GM13977 (cell line): ENCODE results near the gene WNT2.

Source experiments
- DNase-seq: peaks from one replicate; pipeline ENCODE4 v3.0.0; 2012; ENCODE audit warnings: low spot score
- in situ Hi-C: fragments of 300-500 bp; cut with MboI; formaldehyde crosslinking; loops from one replicate; pipeline ENCODE4 v1.12.0; 2022; ENCODE audit warnings: low sequenced_read_pairs, low pct_unique_long_range_greater_than_20kb, mixed read lengths, inconsistent platforms; ENCODE audit not compliant: unreplicated experiment
- TF ChIP-seq, protein P1 (sequence below): IDR thresholded peaks from 2 replicates; pipeline ENCODE4 v1.5.1; 2012; ENCODE audit warnings: mild to moderate bottlenecking, control low read depth; ENCODE audit not compliant: insufficient read depth; ENCODE audit errors: extremely low read depth, missing control alignments

WNT2 gene

DNA sequence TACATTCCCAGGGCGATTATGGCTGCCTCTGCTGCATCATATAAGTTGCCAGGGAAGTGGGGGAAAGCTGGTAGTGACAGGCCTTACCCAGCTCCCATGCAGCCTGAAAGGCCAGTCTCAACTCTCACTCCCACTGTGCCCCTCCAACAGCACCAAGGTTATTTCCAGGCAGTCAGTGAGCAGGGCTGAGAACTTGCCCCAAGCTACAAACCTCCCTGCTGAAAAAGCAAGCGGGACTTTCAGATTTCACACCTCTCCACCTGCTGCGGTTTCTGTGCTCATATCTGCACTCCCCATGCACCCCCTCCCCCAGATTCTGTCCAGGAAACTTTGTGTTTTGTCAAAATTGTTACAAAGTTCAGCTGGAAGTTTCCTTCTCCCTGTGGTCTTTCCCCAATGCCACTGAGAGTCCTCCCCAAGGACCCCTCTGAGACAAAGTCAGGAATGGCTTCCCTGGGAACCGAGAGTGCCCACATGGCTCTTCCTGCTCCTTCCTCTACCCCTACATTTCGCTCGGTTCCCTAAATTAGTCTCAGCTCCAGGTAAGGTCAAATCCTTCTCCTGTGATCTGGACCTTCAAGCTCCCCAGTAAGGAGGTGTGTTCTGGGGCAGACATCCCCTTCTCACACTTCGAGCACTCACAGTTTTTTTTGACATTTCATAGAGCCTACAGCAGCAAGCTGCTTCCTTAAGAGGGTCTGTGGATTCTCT is 25.3 kb upstream of the WNT2 start:
- DNase-seq = no peak
- in situ Hi-C loops = no loop called here
- TF ChIP-seq, protein P1, sequence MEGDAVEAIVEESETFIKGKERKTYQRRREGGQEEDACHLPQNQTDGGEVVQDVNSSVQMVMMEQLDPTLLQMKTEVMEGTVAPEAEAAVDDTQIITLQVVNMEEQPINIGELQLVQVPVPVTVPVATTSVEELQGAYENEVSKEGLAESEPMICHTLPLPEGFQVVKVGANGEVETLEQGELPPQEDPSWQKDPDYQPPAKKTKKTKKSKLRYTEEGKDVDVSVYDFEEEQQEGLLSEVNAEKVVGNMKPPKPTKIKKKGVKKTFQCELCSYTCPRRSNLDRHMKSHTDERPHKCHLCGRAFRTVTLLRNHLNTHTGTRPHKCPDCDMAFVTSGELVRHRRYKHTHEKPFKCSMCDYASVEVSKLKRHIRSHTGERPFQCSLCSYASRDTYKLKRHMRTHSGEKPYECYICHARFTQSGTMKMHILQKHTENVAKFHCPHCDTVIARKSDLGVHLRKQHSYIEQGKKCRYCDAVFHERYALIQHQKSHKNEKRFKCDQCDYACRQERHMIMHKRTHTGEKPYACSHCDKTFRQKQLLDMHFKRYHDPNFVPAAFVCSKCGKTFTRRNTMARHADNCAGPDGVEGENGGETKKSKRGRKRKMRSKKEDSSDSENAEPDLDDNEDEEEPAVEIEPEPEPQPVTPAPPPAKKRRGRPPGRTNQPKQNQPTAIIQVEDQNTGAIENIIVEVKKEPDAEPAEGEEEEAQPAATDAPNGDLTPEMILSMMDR = no peak

- in situ Hi-C loops = no loop called here
- TF ChIP-seq, protein P1 = no peak
- no peak for DNase-seq
Measured at GRCh38 chr7:117347480-117347879, 24.6 kb upstream of the WNT2 start.

DNA sequence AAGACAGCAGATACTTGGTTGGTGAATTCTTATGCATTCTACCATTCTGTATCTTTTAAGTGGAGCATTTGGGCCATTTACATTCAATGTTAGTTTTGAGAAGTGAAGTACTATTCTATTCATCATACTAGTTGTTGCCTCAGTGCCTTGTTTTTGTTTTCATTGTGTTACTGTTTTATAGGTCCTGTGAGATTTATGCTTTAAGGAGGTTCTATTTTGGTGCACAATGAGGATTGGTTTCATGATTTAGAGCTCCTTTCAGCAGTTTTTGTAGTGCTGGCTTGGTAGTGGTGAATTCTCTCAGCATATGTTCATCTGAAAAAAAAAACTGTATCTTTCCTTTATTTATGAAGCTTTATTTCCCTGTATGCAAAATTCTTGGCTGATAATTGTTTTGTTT is 23.3 kb upstream of the WNT2 start:
- TF ChIP-seq, protein P1 = no peak
- DNase-seq = no peak
- in situ Hi-C loops = no loop called here

DNA sequence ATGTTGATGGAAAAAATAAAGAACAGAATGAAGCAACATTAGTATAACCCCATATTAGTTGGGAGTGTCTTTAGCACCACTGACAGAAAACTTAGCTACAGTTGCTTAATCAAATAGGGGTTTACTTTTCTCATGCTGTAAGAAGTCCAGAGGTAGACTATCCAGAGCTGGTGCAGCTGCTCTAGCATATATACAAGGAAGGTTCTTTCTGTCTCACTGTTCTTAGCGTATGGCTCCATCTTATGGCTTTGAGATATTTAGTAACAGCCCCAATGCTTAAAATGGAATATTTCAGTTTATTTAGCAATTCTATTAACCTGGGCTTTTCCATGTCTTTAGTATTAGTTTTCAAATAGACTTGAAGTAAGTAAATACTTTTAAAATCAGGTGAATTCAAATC is 15.2 kb upstream of the WNT2 start:
- TF ChIP-seq, protein P1 = no peak
- in situ Hi-C loops = no loop called here
- DNase-seq = no peak

DNA sequence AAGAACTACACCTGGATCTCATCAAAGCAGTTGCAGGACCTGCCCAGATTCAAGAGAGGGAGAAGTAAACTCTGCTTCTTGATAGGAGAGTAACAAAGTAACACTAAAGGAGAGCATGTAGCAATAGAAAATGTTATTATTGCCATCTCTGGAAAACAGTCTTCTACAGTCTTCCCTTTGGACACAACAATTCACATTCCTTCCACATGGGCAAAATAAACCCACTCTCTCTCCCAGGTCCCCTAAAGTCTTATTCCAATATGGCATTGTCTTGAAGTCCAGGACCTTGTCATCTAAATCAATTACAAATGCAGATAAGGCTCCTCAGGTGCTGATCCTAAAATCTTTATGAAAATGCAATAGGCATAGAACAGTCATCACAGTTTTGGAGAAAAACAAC is 10.3 kb upstream of the WNT2 start:
- in situ Hi-C loops = no loop called here
- TF ChIP-seq, protein P1 = no peak

GRCh38 chr7:117332031-117332430 is 9.2 kb upstream of the WNT2 start:
- in situ Hi-C loops = no loop called here
- no peak for DNase-seq

More for the DNA sequence above, 10.3 kb upstream of the WNT2 start:
- DNase-seq = no peak

More at GRCh38 chr7:117332031-117332430, 9.2 kb upstream of the WNT2 start:
- TF ChIP-seq, protein P1 = no peak
